Immature natural killer cell (primary cell): ENCODE measurements around the gene GPR37. TPM values are rescaled to one million over a fixed set of nuclear protein-coding genes. Genes with fewer than 3 reads are reported as not detected.

Experiments
- DNase-seq, 3 donors: peaks; one replicate each; pipeline ENCODE4 v3.0.0; 2022; ENCODE audit warnings: mixed read lengths in 1 of 3
- H3K27ac Mint-ChIP-seq, 6 donors: one replicate each; pipeline ENCODE4 v1.8.0; 2020; ENCODE audit warnings: mixed read lengths in 6 of 6, mild to moderate bottlenecking in 5 of 6, inconsistent platforms in 4 of 6, moderate library complexity in 3 of 6
- H3K27me3 Mint-ChIP-seq, 3 donors: one replicate each; pipeline ENCODE4 v1.8.0; 2020 to 2021; ENCODE audit warnings: low read depth in 3 of 3, mild to moderate bottlenecking in 3 of 3, mixed read lengths in 3 of 3, moderate library complexity in 3 of 3, inconsistent platforms in 1 of 3
- H3K36me3 Mint-ChIP-seq, 3 donors: one replicate each; pipeline ENCODE4 v1.8.0; 2020; ENCODE audit warnings: mixed read lengths in 3 of 3, inconsistent platforms in 2 of 3, mild to moderate bottlenecking in 2 of 3
- H3K4me1 Mint-ChIP-seq, 2 donors: one replicate each; pipeline ENCODE4 v1.8.0; 2020; ENCODE audit warnings: inconsistent platforms in 2 of 2, mild to moderate bottlenecking in 2 of 2, mixed read lengths in 2 of 2, moderate library complexity in 1 of 2
- H3K4me3 Mint-ChIP-seq, 5 donors: one replicate each; pipeline ENCODE4 v1.8.0; 2020; ENCODE audit warnings: mild to moderate bottlenecking in 5 of 5, mixed read lengths in 5 of 5, inconsistent platforms in 3 of 5, moderate library complexity in 3 of 5
- H3K9me3 Mint-ChIP-seq, 6 donors: one replicate each; pipeline ENCODE4 v1.8.0; 2020; ENCODE audit warnings: mild to moderate bottlenecking in 6 of 6, mixed read lengths in 6 of 6, inconsistent platforms in 4 of 6, moderate library complexity in 3 of 6
- polyA plus RNA-seq, 3 donors: library from polyadenylated mRNA; unstranded; fragments of 300-500 nt; fragmentation: Illumina TruSeq; gene quantifications; one replicate each; pipeline ENCODE4 v1.2.3, GENCODE V29; 2021

Gene GPR37
- polyA plus RNA-seq, 3 donors from 2014 or later = not detected

DNA sequence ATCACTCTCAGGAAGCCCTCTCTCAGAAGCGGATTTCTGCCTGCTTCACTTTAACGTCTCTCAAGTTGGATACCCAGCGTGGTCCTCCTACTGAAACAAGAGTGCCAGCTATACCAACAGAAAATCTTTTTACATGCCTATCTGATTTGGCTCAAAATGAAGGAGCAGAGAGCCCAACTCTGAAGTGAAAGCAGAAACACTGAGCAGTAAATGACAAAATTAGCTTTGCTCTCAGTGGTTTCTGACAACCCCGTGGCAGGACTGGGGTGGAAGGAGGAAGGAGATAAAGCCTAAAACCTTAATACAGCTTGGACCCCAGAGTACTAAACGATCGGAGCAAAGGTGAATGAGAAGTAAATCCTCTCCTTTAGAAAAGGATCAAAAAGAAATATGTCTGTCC lies 25.1 kb upstream of the GPR37 start:
- peaks cover 0 to 6% (median 1%) of the 10 kb centered on the region in 6 donors for H3K9me3 Mint-ChIP-seq
- peaks cover 2 to 10% (median 6%) of the 10 kb centered on the region in 3 donors for H3K27me3 Mint-ChIP-seq
- H3K36me3 Mint-ChIP-seq = no peaks in the 10 kb centered on the region
- no peak overlapping the region for H3K4me3 Mint-ChIP-seq
- H3K4me1 Mint-ChIP-seq = no peaks in the 10 kb centered on the region
- H3K27ac Mint-ChIP-seq = no peak overlapping the region
- DNase-seq = no peak

- no peak overlapping the region for H3K4me3 Mint-ChIP-seq
- H3K4me1 Mint-ChIP-seq = no peaks in the 10 kb centered on the region
- no peak for DNase-seq
- H3K9me3 Mint-ChIP-seq = peaks cover 0 to 3% (median 1%) of the 10 kb centered on the region in 6 donors
- H3K27me3 Mint-ChIP-seq = peaks cover 0 to 9% (median 4%) of the 10 kb centered on the region in 3 donors
- no peak overlapping the region for H3K27ac Mint-ChIP-seq
- H3K36me3 Mint-ChIP-seq = no peaks in the 10 kb centered on the region
Measured at GRCh38 chr7:124785994-124786393, 20.4 kb upstream of the GPR37 start.

DNA sequence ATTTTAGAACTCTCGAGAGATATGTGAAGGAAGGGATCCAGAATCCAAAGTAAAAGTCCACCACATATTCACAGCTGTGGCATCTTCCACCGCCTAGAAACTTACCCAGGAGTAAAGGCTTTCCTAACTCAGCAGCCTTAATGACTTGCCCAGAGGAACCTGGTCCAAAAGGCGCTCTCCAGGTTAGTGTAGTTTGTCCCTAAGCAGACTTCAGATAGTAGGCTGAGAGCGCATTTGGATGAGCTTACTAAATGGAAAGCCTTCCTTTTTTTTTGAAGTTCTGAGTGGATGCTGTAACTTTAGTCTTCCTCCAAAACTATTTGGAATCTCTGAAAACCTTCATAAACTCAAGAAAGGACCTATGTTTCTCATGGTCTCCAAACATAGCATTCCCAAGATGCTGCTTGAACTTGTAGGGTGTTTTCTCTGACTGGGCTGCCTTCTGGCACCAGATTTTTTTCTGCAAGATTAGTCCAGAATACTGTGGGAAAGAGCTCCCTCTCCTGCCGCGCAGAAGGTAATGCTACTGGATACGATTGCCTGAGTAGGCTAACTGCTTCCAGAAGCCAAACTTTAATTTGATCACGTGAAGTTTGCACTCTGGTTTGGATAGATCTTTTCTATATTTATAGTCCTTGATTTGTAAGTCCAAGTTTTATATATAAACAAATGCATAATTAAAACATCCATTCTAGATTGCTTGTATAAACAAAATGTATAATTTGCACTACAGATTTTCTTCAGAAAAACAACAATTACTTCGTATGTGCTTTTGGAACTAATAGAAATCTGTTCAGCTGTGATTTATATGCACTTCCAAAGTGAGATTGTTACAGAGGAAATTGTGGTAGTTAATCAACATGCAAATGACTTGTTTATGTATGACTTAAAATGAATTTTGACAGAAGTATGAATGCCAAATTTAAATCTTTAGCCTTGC lies 19.6 kb upstream of the GPR37 start:
- no peak overlapping the region for H3K4me3 Mint-ChIP-seq
- H3K27ac Mint-ChIP-seq = no peak overlapping the region
- H3K27me3 Mint-ChIP-seq = peaks cover 0 to 9% (median 6%) of the 10 kb centered on the region in 3 donors
- peaks cover 0 to 3% (median 1%) of the 10 kb centered on the region in 6 donors for H3K9me3 Mint-ChIP-seq
- no peak for DNase-seq
- H3K4me1 Mint-ChIP-seq = no peaks in the 10 kb centered on the region
- no peaks in the 10 kb centered on the region for H3K36me3 Mint-ChIP-seq

GRCh38 chr7:124783271-124783670 lies 17.7 kb upstream of the GPR37 start:
- H3K4me3 Mint-ChIP-seq = no peak overlapping the region
- no peaks in the 10 kb centered on the region for H3K36me3 Mint-ChIP-seq
- H3K27ac Mint-ChIP-seq = no peak overlapping the region
- H3K4me1 Mint-ChIP-seq = no peaks in the 10 kb centered on the region
- H3K27me3 Mint-ChIP-seq = peaks cover 0 to 9% (median 5%) of the 10 kb centered on the region in 3 donors
- peaks cover 0 to 5% (median under 1%) of the 10 kb centered on the region in 6 donors for H3K9me3 Mint-ChIP-seq
- no peak for DNase-seq

DNA sequence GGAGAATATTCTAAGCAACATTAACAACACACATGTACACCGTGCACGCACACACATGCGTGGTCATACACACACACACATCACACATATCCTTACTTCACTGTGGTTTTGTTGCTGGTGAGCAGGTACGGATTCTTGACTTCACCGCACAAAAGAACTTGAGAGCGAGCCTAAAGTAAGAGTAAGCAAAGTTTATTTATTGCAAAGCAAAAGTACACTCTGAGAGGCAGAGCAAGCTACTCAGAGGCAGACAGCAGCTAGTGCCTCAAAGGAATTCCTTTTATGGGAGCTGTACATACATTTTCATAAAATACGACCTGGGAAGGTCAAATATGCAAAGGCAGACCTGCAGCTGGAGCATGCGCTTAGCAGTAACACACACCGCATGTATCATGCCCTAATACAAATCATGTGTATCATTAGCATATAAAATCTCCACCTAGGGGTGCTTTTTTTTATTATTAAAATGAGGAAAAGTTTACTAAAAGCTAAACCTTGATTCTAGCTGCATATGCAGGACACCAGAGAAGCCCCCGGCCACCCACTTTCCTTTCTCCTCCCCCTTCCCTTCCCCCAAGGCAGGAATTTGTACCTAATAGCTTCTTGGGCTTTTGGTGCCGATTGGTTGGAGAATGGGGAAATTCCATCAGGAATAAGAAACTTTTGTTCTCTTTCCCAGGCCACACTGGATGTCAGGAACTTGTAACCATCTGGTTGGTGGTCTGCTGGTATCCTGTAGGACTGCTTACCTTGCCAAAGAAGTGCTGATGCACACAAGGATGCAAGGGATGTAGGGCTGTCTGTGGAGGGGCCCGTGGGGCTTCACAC lies 16.5 kb upstream of the GPR37 start:
- Mint-ChIP-seq H3K4me1 (no peaks in the 10 kb centered on the region), H3K4me3 (no peak overlapping the region), H3K27me3 (peaks cover 0 to 9% (median 4%) of the 10 kb centered on the region in 3 donors), H3K9me3 (peaks cover 0 to 5% (median 0%) of the 10 kb centered on the region in 6 donors), H3K36me3 (no peaks in the 10 kb centered on the region), H3K27ac (no peak overlapping the region)
- no peak for DNase-seq

DNA sequence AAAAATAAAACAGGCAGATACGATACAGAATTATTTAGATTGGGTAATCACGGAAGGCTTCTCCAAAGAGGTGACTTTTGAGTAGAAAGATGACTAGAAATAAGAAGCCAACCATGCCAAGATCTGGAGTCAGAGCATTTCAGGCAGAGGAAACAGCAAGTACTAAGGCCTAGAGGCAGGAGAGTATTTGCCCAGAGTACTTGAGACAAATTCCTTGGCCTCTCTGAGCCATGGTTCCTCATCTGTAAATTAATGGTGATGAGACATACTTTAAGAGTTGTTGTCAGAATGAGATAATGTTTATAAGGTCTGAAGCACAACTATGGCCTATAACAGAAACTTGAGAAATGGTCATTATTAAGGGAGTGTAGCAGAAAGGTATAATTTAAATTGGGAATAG lies 15.8 kb upstream of the GPR37 start:
- no peak for DNase-seq
- no peaks in the 10 kb centered on the region for H3K4me1 Mint-ChIP-seq
- peaks cover 0 to 5% (median 0%) of the 10 kb centered on the region in 6 donors for H3K9me3 Mint-ChIP-seq
- peaks cover 0 to 9% (median 3%) of the 10 kb centered on the region in 3 donors for H3K27me3 Mint-ChIP-seq
- H3K27ac Mint-ChIP-seq = no peak overlapping the region
- no peaks in the 10 kb centered on the region for H3K36me3 Mint-ChIP-seq
- no peak overlapping the region for H3K4me3 Mint-ChIP-seq

GRCh38 chr7:124780608-124781007 lies 15.0 kb upstream of the GPR37 start:
- Mint-ChIP-seq H3K27me3 (peaks cover 0 to 5% (median 3%) of the 10 kb centered on the region in 3 donors), H3K9me3 (peaks cover 0 to 5% (median 0%) of the 10 kb centered on the region in 6 donors), H3K27ac (no peak overlapping the region)

GRCh38 chr7:124780056-124780455 lies 14.5 kb upstream of the GPR37 start:
- Mint-ChIP-seq H3K4me1 (no peaks in the 10 kb centered on the region), H3K27ac (no peak overlapping the region), H3K27me3 (peaks cover 0 to 5% (median 3%) of the 10 kb centered on the region in 3 donors), H3K4me3 (no peak overlapping the region), H3K36me3 (no peaks in the 10 kb centered on the region), H3K9me3 (peaks cover 0 to 5% (median 0%) of the 10 kb centered on the region in 6 donors)
- no peak for DNase-seq

More at GRCh38 chr7:124780608-124781007, 15.0 kb upstream of the GPR37 start:
- no peak overlapping the region for H3K4me3 Mint-ChIP-seq
- no peak for DNase-seq
- no peaks in the 10 kb centered on the region for H3K4me1 Mint-ChIP-seq
- no peaks in the 10 kb centered on the region for H3K36me3 Mint-ChIP-seq

- no peak overlapping the region for H3K27ac Mint-ChIP-seq
- no peak for DNase-seq
- H3K27me3 Mint-ChIP-seq = peaks cover 0 to 5% (median 3%) of the 10 kb centered on the region in 3 donors
- H3K4me1 Mint-ChIP-seq = no peaks in the 10 kb centered on the region
- no peak overlapping the region for H3K4me3 Mint-ChIP-seq
- H3K36me3 Mint-ChIP-seq = no peaks in the 10 kb centered on the region
- H3K9me3 Mint-ChIP-seq = peaks cover 0 to 5% (median 0%) of the 10 kb centered on the region in 6 donors
Measured at GRCh38 chr7:124779620-124780019, 14.0 kb upstream of the GPR37 start.

GRCh38 chr7:124779194-124779593 lies 13.6 kb upstream of the GPR37 start:
- Mint-ChIP-seq H3K27me3 (peaks cover 2 to 5% (median 3%) of the 10 kb centered on the region in 3 donors), H3K36me3 (no peaks in the 10 kb centered on the region), H3K4me1 (no peaks in the 10 kb centered on the region), H3K27ac (no peak overlapping the region), H3K9me3 (peaks cover 0 to 5% (median under 1%) of the 10 kb centered on the region in 6 donors), H3K4me3 (no peak overlapping the region)
- no peak for DNase-seq

- Mint-ChIP-seq H3K4me1 (no peaks in the 10 kb centered on the region), H3K4me3 (no peak overlapping the region), H3K36me3 (no peaks in the 10 kb centered on the region), H3K9me3 (peaks cover 0 to 3% (median 0%) of the 10 kb centered on the region in 6 donors), H3K27ac (no peak overlapping the region), H3K27me3 (peaks cover 3% of the 10 kb centered on the region in 3 donors)
- no peak for DNase-seq
Measured at GRCh38 chr7:124777268-124777667, 11.7 kb upstream of the GPR37 start.

DNA sequence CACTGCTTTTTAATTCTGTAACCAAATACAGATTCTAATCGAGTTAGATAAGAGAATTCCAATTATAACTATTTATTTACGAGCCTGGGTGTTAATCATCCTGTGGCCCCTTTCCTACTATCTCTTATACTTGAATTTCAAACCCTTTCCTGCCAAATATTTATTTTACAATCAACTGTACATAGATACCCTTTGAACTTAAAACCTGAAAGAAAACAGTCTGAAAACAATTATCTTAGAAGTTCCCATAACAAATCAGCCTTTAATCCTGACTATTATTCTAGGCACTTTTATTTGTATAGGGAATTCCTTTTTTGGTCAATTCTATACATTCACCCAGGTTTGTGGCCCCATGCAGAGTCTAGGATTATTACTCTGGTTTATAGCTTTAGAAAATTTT lies 10.6 kb upstream of the GPR37 start:
- Mint-ChIP-seq H3K4me1 (no peaks in the 10 kb centered on the region), H3K36me3 (no peaks in the 10 kb centered on the region), H3K9me3 (peaks cover 0 to 4% (median 0%) of the 10 kb centered on the region in 6 donors), H3K4me3 (no peak overlapping the region), H3K27me3 (peaks cover 3 to 5% (median 3%) of the 10 kb centered on the region in 3 donors), H3K27ac (no peak overlapping the region)
- DNase-seq = no peak

- H3K27me3 Mint-ChIP-seq = peaks cover 3 to 5% (median 4%) of the 10 kb centered on the region in 3 donors
- no peaks in the 10 kb centered on the region for H3K4me1 Mint-ChIP-seq
- no peak overlapping the region for H3K27ac Mint-ChIP-seq
- H3K9me3 Mint-ChIP-seq = peaks cover 0 to 4% (median 0%) of the 10 kb centered on the region in 6 donors
- no peak for DNase-seq
- no peak overlapping the region for H3K4me3 Mint-ChIP-seq
- H3K36me3 Mint-ChIP-seq = no peaks in the 10 kb centered on the region
Measured at GRCh38 chr7:124775422-124775821, 9.8 kb upstream of the GPR37 start.

DNA sequence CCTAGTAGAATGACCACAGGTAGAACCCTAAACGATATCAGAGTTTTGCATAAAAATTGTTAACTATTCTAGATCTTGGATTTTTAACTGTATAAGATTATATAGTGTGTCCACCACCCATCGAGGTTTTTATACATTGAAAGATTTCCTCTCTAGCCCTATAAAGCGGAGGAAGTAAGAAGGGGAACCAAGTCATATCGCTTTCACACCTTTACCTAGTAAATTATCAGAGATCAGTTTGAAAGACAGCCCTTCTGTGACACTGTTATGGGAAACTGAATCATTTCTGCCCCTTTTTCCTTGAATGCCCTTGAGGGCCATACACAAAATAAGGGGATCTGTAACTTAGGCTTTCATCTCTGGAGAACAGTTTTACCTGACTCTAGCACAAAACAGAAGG lies 8.3 kb upstream of the GPR37 start:
- H3K4me1 Mint-ChIP-seq = no peaks in the 10 kb centered on the region
- peaks cover 3 to 4% (median 3%) of the 10 kb centered on the region in 3 donors for H3K27me3 Mint-ChIP-seq
- H3K36me3 Mint-ChIP-seq = no peaks in the 10 kb centered on the region
- H3K4me3 Mint-ChIP-seq = no peak overlapping the region
- no peak overlapping the region for H3K27ac Mint-ChIP-seq
- peaks cover 0 to 4% (median 0%) of the 10 kb centered on the region in 6 donors for H3K9me3 Mint-ChIP-seq
- DNase-seq = no peak
